NCI-H526 (cell line): ENCODE results near the gene NUBP1.
"Not testable (repeated sequence)": the region's sequence is repeated elsewhere in the genome, so short reads cannot be mapped to it uniquely, and the experiment has no call there.

ENCODE experiments used
- DNase-seq, 2 experiments: peaks; one replicate each; lab custom pipeline; 2025; lab: John Stamatoyannopoulos, UW

The NUBP1 gene

GRCh38 chr16:10751291-10751697, 7.7 kb downstream of the NUBP1 start:
- no peak for DNase-seq

DNA sequence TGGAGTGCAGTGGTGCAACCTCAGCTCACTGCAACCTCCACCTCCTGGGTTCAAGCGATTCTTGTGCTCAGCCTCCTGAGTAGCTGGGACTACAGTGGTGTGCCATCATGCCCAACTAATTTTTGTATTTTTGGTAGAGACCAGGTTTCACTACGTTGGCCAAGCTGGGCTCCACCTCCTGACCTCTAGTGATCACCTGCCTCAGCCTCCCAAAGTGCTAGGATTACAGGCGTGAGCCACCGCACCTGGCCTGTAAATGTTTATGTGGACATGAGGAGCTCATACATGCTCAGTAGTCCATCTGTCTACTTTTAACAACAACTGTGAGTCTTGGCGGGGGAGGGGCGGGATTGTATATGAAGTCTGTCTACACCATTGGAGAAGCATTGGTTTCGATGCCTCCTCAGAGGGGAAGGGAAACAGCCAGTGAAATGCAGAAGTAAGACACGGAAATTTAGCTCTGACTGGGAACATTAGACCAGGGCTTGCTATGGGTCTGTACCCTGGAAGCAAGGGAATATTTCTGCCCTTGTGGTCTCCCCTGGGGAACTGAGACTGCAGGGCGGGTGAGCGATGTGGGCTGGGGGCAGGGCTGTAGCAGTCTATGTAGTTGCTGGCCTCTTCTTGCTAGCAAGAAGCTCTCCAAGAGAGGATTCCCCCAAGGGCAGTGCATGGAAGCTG, 9.3 kb downstream of the NUBP1 start:
- no peak for DNase-seq

GRCh38 chr16:10753670-10754069, 10.0 kb downstream of the NUBP1 start:
- no peak for DNase-seq

GRCh38 chr16:10754941-10755340, 11.3 kb downstream of the NUBP1 start:
- DNase-seq, result no peak

- no peak for DNase-seq
Measured at GRCh38 chr16:10756574-10756973, 12.9 kb downstream of the NUBP1 start.

DNA sequence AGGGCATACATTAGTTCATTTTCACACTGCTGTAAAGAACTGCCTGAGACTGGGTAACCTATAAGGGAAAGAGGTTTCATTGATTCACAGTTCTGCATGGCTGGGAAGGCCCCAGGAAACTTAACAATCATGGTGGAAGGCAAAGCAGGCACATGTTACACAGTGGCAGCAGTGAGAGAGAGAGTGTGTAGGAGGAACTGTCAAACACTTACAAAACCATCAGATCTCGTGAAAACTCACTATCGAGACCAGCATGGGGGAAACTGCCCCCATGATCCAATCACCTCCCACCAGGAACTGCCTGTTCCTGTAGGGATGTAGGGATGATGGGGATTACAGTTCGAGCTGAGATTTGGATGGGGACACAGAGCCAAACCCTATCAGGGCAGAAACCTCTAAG, 17.2 kb downstream of the NUBP1 start:
- no peak for DNase-seq

- no peak for DNase-seq
Measured at GRCh38 chr16:10761373-10761772, 17.7 kb downstream of the NUBP1 start.

DNA sequence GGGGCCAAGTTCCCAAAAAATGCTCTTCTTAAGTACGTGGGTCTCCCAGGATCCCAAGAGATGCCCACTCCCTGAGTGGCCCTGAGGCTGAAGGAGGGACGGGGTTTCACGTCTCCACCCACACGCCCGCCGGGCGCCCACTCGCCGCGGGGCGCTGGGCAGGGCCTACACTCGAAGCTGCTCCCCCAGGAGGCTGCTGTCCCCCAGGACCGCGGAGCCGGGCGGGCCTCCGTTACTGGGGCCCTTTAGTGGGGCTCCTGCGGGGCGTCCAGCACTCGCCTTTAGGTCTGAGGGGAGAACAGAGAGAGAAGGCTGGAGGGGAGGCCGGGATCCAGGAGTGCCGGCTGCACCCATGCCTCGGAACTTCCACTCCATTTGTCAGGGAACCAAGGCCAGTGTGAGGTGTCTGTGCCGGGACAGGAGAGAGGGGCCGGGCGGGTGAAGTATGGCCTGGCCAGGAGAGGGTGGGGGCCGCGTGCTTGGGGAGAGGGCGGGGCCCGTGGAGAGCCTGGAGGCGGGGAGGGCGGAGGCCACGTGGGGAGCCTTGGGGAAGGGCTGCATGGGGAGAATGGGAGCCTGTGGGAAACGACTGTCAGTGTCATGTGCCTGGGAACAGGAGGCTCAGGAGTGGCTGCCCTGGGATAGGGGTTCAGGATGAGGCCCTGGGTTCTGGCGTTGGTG, 18.8 kb downstream of the NUBP1 start:
- no peak for DNase-seq

DNA sequence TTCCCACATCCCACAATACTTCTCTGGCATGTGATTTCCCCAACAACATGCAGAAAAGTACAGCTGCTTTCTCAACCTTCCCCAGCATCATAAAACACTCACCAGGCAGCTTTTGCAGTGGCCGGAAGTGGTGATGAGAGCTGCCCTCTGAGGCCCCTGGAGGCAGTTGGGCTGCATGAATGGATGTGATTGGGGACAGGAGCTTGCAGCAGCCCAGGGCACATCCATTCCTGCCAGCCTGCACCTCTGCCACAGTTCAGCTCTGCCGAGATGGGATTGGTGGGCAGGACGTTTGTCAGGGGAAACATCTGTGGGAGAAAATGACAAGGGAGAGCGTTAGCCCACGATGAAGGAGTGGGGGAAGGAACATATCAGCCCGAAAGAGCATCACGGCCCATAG, 19.8 kb downstream of the NUBP1 start:
- DNase-seq, result no peak

DNA sequence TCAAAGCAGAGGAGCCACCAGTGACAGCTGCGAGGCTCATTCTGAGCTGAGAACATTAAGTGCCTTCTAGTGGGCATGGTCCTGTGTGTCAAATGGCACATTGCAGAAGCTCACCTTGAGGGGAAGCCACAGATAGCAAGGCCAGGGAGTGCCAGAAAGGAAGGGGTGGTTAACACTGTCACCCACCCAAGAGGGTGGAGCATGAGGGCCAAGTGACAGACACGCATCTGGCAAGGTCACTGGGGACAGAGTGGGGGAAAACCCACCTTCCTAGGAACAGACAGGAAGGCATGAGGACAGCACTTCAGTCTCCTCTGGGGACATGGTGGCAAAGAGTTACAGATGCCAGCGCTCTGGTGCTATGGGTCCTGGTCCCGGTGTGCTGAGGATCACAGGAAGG, 22.1 kb downstream of the NUBP1 start:
- no peak for DNase-seq

DNA sequence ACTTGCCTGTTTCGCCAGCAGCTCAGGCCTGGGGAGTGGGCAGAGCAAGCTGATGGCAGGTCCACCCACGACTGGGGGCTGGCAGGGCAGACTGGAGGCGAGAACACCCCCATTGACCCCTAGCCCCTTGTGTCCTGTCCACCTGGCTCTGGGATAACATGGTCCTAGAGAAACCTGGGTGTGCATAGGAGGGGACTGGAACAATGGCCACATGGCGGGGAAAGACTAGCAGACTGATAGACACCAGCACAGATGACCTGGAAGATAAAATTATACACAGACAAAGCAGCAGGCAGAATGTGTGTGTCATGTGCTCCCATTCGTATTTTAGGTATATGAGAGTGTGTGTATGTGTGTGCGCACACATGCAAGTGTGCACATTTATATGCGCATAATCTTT, 23.5 kb downstream of the NUBP1 start:
- no peak for DNase-seq

DNA sequence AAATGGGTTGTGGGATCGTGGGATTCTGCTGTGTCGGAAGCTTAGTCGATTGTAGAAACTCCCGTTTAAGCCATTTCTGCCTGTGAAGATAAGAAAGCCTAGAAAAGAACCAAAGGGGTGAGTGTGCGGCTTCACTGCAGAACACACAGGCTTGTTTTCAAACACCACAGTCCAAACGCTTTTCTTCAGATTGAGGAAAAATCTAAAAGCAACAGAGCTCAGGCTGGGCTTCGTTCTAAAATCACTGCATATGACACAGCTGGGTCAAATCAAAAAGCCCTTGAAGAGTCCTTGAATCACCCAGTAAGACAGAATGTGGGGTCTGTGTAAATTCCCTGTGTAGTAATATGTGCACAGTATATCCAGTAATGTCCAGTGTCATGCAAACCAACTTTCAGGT, 25.7 kb downstream of the NUBP1 start:
- no peak for DNase-seq

DNA sequence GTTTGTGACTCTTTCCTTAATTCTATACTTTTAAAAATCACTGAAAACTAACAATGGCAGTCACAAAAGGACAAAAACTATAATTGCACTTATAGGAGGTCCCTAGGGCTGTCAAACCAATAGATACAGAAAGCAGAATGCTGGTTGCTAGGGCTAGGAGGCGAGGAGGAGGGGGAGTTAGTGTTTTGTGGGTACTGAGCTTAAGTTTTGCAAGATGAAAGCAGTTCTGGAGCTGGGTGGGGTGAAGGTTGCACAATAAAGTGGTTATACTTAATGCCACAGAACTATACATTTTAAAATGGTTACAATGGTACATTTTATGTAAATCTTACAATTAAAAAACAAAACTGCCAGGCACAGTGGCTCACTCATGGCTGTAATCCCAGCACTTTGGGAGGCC, 27.3 kb downstream of the NUBP1 start:
- no peak for DNase-seq

DNA sequence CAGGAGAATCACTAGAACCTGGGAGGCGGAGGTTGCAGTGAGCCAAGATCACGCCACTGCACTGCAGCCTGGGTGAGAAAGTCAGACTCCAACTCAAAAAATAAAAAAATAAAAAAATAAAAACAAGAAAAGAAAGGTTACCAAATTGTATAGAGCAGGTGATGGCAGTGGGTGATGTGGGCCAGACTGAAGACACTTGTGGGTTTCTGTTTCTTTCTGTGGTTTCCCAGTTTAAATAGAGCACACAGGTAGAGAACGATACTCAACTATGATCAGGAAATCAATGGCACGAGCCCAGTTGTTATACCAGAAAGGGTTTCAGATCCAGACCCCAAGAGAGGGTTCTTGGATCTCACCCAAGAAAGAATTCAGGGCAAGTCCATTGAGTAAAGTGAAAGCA, 32.6 kb downstream of the NUBP1 start:
- DNase-seq, result no peak

GRCh38 chr16:10776923-10777322, 33.3 kb downstream of the NUBP1 start:
- not testable (repeated sequence) for DNase-seq

DNA sequence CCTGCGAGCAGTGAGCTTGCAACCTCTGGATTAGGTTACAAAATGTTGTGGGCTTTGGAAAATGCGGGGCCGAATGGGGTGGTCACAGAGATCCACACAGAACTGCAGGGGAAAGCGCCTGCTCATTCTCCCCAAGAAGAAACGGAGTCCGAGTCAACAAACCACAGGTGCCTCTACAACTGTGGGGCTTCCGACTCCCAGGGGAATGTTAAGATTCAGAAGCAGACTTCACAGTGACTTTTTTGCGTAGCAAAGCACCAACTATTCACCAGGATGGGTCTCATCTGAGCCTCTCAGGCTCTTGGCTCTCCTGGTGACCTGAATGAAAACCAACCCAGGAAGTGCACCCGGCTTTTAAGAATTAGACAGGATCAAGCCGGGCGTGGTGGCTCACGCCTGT, 33.7 kb downstream of the NUBP1 start:
- no peak for DNase-seq

DNA sequence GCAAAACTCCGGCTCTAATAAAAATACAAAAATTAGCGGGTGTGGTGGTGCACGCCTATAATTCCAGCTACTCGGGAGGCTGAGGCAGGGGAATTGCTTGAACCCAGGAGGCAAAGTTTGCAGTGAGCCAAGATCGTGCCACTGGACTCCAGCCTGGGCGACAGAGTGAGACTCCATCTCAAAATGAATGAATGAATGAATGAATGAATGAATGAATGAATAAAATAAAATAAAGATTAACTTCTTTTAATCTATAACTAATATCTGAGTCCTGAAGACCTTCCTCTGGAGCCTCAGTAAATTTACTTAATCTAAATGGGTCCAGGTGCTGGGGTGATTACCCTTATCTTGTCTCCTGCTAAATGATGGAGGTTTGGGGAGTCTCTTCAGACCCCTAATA, 36.3 kb downstream of the NUBP1 start:
- DNase-seq, result not testable (repeated sequence)

- no peak for DNase-seq
Measured at GRCh38 chr16:10780628-10781027, 37.0 kb downstream of the NUBP1 start.

- no peak for DNase-seq
Measured at GRCh38 chr16:10782628-10783027, 39.0 kb downstream of the NUBP1 start.

GRCh38 chr16:10787304-10787703, 43.7 kb downstream of the NUBP1 start:
- DNase-seq, result peak; percentile 93 to 96

DNA sequence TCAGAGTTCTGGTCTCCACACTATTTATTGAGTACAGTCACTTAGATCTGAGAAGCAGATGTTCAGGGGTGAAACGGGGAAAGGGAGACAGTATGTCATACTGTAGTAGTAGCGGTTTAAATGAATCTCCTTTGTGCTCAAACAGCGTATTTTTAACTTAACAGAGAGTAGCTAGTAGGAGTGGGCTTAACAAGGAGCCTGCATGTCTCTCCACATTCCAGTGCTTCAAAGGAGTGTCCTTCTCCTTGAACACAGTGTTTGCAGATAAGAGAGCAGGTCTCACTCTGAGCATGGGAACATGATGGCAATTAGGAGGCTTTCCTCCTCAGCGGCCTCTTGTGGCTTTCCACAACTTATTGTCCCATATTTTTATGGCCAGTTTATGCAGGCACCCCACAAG, 45.0 kb downstream of the NUBP1 start:
- not testable (repeated sequence) for DNase-seq

- DNase-seq, result no peak
Measured at GRCh38 chr16:10791048-10791447, 47.4 kb downstream of the NUBP1 start.

DNA sequence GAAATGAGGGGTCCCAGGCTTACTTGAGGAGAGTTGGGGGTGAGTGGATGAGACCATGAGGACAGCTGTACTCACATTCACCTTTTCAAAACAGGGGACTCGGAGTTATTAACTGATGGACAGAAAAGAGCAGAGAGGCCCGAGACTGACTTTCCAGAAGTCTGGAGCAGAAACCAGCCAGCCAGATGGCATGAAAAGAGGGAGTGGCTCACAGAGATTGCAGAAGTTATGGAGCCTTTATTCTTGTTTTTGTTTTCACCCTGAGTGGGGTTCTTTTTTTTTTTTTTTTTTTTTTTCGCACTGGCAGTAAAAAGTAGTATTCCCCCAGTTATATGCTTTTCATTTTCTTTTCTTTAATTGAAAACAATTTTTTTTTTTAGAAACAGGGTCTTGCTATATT, 56.1 kb downstream of the NUBP1 start:
- no peak for DNase-seq

DNA sequence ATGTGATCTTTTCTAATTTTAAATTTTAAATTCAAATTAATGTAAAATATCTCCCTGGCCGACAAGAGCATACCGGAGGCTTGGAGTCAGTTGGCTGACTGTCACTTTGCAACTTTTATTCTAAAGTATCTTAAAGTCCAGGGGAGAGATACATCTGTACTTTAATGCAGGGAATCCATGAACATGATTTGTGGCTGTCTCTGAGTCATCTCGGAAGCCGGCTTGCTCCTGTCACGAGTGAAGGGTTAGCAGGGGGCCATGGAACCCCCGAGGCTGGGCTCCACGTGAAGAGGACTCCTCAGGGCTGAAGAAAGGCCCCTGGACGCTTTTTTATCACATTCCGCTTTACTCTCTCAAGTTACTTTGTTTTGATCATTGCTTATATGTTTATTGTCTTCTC, 61.7 kb downstream of the NUBP1 start:
- no peak for DNase-seq
